HG03378 (cell line): ENCODE data around the gene AHCYL2.
"Not testable (repeated sequence)": the region's sequence is repeated elsewhere in the genome, so short reads cannot be mapped to it uniquely, and the experiment has no call there.

ENCODE experiments used
- ATAC-seq: cut with Tn5 transposase; IDR thresholded peaks from one replicate; pipeline ENCODE4 v1.9.1; 2021; ENCODE audit warnings: mild to moderate bottlenecking, moderate library complexity; ENCODE audit not compliant: unreplicated experiment

The AHCYL2 gene

DNA sequence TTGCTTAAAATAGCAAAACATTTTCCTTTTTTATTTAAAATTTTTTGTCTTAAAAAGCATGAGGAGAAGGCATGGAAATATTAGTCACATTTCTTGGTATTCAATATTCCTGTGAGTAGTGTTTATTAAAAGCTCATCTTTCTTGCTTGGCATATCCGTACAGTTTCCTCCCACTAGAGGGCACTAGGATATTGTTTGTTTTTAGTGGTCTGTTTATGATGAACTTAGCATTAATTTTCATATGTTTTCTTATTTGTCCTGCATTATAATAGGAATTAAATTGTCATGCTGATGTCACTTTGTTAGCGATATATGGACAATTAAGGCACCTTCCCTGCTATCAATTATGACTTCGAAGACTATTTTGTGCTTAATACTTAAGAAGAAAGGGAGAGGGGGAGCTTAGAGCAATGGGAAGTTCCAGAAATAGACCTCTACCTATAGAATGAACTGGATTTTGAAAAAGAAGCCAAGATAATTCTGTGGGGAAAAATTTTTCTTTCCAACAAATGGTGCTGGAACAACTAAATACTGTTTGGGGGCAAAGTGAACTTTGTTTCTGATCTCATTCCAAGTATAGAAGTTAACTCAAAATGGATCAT lies 118.4 kb downstream of the AHCYL2 start:
- no peak for ATAC-seq

DNA sequence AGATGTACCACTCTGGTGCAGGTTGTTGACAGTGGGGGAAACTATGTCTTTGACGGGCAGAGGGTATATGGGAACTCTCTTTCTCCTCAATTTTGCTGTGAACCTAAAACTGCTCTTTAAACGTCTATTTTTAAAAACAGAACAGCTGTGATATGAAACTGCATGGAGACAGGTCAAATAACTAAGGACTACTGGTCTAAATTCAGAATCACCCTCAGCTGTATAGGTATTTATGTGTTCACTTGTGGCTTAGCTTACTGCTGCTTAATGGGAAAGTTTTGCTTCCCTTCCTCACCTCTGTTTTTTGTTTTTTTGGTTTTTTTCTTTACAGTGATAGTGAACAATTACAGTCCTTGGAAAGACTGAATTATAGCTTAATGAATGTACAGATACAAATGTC lies 122.5 kb downstream of the AHCYL2 start:
- no peak for ATAC-seq

- no peak for ATAC-seq
These were observed 123.4 kb downstream of the AHCYL2 start for GRCh38 chr7:129348023-129348740.

GRCh38 chr7:129351320-129351719 lies 126.5 kb downstream of the AHCYL2 start:
- no peak for ATAC-seq

DNA sequence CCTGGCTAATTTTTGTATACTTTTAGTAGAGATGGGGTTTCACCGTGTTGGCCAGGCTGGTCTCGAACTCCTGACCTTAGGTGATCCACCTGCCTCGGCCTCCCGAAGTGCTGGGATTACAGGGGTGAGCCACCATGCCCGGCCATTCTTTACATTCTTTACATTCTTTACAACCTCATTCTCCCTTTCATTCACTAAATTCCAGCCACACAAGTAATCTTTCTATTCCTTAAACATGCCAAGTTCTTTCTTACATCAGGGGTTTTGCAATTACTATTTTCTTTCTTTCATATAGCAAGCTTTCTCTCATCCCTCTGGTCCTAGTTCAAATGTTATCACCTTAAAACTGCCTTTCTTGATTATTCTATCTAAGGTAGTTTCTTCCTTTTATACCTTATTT lies 128.3 kb downstream of the AHCYL2 start:
- not testable (repeated sequence) for ATAC-seq

DNA sequence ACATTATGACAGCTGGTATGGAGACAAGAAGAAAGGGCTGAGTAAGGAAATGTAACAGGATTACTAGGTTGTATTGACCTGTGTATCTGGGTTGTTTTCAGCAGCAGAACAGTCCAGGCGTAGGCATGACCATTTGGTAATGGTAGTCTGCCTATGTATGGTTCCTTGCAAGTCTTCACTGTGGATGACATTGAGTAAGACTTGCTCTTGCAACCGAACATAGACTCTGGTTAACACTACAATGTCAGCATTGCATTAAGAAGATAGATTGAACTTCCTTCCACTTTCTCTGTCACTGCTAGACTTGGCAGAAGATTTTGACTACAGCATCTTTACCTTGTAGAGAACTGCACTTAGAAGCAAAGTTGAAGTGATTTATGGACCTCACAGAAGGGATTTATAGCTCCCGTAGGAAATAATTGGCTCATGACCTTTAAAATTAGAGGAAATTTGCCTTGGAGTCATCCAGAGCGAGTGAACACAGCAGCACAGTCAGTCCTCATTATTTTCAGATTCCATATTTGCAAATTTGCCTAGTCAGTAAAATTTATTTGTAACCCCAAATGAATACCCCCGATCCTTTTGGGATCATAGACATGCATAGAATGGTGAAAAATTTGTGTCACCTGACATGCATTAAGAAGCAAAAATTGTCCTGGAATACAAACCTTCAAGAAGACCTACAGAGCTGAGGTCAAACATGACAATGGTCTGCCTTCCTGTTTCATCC lies 129.8 kb downstream of the AHCYL2 start:
- no peak for ATAC-seq

DNA sequence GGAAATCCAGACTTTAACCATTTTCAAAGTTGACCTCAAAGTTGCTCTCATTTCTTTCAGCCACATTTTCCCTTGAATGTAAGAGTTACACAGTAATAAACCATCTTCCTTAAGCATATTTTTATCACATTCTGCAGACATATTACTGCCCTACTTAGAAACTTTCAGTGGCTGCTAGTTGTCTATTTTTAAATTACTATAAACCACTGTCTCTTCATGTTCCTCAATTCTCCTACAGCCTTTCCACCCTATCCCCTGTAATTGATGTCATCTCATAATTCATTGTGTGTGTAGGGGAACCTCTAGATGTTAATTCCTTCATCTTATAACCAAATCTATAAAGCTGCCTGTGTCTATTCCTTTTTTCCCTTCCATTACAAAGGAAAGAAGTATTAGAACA lies 131.3 kb downstream of the AHCYL2 start:
- ATAC-seq: no peak

GRCh38 chr7:129359176-129359575 lies 134.3 kb downstream of the AHCYL2 start:
- ATAC-seq: no peak

DNA sequence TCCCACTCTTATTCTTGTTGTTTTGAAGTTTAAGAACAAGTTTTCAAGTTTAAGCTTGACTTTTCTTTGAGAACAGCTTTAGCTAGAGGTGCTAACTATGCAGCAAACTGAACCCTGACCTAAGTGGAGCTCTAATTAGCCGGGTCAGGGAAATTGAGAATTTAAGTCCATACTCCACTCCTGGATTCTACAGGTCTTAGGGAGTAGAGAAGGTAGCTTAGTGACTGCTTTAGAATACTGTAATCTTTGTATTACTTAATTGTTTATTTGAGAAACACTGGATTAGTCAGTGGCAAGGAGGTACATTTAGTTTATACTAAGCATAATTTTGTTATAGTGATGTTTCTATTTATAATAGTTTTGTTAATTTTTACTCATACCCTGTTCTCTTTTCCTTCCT lies 134.8 kb downstream of the AHCYL2 start:
- ATAC-seq: no peak

DNA sequence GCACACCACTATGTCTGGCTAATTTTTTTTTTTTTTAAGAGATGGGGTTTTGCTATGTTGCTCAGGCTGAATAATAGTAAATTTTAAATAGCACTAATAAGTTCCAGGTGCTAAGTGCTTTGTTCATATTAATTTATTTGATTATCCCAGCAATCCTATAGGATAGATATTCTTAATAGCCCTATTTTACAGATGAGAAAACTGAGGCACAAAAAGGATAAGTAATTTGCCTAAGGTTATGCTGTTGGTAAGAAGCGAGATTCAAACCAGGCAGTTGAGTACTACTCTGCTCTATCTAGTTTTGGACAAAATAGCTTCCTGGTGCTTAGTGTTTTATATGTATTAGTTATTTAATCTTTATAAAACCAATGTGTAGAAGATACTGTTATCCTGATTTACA lies 136.9 kb downstream of the AHCYL2 start:
- ATAC-seq: no peak

DNA sequence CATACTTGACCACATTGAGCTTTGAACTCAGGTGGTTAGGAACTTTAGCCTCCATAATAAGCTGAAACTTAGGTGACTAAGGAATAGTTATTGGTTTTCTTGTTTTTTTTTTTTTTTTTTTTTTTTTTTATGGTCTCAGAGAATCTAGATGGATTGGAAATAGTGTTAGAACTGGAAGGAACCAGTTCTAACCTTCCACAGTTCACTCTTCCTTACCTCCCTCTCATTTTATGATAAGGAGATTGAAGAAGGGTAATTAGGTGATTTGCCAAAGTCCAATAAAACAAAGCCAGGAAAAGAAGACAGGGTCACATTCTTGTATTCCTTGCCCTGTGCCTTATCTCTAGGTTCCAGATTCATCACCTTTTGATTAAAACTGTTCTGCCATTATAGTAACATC lies 137.7 kb downstream of the AHCYL2 start:
- no peak for ATAC-seq

GRCh38 chr7:129367349-129367699 lies 142.5 kb downstream of the AHCYL2 start:
- no peak for ATAC-seq

- peak; percentile 59 for ATAC-seq
These were observed 143.0 kb downstream of the AHCYL2 start for GRCh38 chr7:129367700-129368388.

DNA sequence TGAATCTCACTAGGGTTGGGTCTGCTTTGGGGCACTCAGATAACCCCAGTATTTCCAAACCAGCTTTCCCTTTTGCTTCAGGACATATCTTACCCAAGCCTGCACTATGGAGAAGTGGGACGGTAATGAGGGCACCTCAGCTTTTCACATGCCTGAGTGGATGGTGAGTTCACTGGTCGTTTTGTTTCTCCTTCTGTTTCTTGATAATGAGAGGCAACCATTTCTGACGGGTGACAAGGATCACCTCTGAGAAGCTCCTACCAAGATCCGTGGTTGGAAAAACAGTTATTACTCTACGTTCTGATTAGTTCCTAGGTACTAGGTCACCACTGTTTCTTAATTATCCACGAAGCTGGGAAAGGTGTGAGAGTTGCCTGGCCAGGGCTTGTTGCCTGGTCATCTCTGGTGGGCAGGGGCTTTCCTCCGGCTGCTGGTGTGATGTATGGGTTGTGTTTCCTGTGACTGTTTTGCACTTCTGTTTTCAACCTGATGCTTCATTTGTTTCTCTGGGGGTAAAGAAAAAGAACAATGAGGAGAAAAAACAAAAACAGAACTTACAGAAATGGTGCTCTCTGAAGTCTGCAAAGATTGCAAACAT lies 143.7 kb downstream of the AHCYL2 start:
- ATAC-seq: peak; percentile 31

DNA sequence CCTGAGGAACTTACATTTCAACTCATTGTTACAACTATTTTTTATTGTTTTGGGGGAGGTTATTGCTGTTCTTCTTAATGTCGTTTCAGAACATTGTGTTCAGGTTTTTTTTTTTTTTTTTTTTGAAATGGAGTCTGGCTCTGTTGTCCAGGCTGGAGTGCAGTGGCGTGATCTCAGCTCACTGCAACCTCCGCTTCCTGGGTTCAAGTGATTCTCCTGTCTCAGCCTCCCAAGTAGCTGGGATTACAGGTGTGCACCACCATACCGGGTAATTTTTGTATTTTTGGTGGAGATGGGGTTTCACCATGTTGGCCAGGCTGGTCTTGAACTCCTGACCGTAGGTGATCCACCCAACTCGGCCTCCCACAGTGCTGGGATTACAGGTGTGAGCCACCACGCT lies 144.6 kb downstream of the AHCYL2 start:
- ATAC-seq: not testable (repeated sequence)

GRCh38 chr7:129370812-129371211 lies 146.0 kb downstream of the AHCYL2 start:
- ATAC-seq: no peak

DNA sequence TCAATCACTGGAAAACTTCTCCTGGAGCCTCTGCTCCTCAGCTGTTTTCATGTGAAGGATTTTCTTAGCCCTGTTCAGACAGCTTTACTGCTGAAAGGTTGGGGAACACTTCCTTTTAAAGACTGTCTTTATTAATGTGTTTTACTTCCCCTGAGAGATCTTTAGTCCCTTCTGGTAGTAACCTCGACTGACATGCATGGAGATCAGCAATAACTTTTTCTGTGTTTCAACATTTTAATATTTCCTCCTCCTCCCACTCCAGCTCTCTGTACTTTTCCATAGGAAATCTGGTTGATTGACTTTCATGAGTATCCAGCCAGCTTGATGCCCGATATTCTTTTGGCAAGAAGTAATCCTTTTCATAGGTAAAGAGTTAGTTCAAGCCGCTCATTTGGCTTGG lies 146.7 kb downstream of the AHCYL2 start:
- no peak for ATAC-seq

- no peak for ATAC-seq
These were observed 149.0 kb downstream of the AHCYL2 start for GRCh38 chr7:129373651-129374428.

- no peak for ATAC-seq
These were observed 150.5 kb downstream of the AHCYL2 start for GRCh38 chr7:129375141-129375938.
